BJ (cell line): ENCODE data around the gene ABCC4. TPM values are rescaled to one million over a fixed set of nuclear protein-coding genes. Genes with fewer than 3 reads are reported as not detected.

Source experiments
- CTCF ChIA-PET: fragments of 350-600 bp; formaldehyde crosslinking; extraction: SDS; loops from one replicate; lab custom pipeline; 2021; ENCODE audit warnings: antibody characterized with exemption, inconsistent platforms; lab: Yijun Ruan, JAX
- POLR2A ChIA-PET: fragments of 300-600 bp; sonication (Branson Sonifier 250); formaldehyde crosslinking; extraction: SDS; loops from one replicate; lab custom pipeline; 2021; ENCODE audit warnings: antibody characterized with exemption; lab: Charles Lee
- DNase-seq: peaks from one replicate; pipeline ENCODE4 v3.0.0-alpha.2; 2011; ENCODE audit warnings: low read depth
- H3K27me3 ChIP-seq: 2 replicates; pipeline ENCODE4 v1.6.0; 2011; ENCODE audit warnings: low read length; ENCODE audit not compliant: control insufficient read depth, insufficient read depth
- H3K36me3 ChIP-seq: 2 replicates; pipeline ENCODE4 v1.5.1; 2011; ENCODE audit warnings: low read length; ENCODE audit not compliant: control insufficient read depth, insufficient read depth
- H3K4me3 ChIP-seq: 2 replicates; pipeline ENCODE4 v1.5.1; 2011; ENCODE audit warnings: low read depth, mild to moderate bottlenecking, control low read depth, low read length
- CTCF ChIP-seq: IDR thresholded peaks from 2 replicates; pipeline ENCODE4 v1.5.1; 2011; ENCODE audit warnings: low read depth, mild to moderate bottlenecking, control low read depth, inconsistent platforms, low read length, moderate library complexity; ENCODE audit not compliant: insufficient read depth
- polyA plus RNA-seq: library from polyadenylated mRNA; depleted of rRNA; stranded (reverse); fragments of >200 nt; gene quantifications from 2 replicates; pipeline ENCODE4 v1.2.3, GENCODE V29; 2011

ABCC4 gene
- polyA plus RNA-seq, 1 experiment = 11.2 TPM

- Histone ChIP-seq H3K36me3 (0 out of 2 replicates have a peak, but pooled peaks cover 2% of the 10 kb centered on the region), H3K27me3 (no peaks in the 10 kb centered on the region), H3K4me3 (no peak overlapping the region)
- CTCF ChIA-PET = interaction anchor here (0.6 to 3.2 kb wide), 9 partner anchors 19 to 536 kb away, joined by 3 to 27 read pairs (median 3); no protein-coding TSS in a partner anchor
- POLR2A ChIA-PET = no interaction called here
- peak; percentile 41 for TF ChIP-seq CTCF
- DNase-seq = no peak
Observed at GRCh38 chr13:95156208-95156607, 145.0 kb downstream of the ABCC4 start.

GRCh38 chr13:95155504-95155903 lies 145.7 kb downstream of the ABCC4 start:
- CTCF ChIA-PET = interaction anchor here (0.6 to 3.2 kb wide), 8 partner anchors 10 to 535 kb away, joined by 3 to 27 read pairs (median 3); no protein-coding TSS in a partner anchor
- DNase-seq = no peak
- Histone ChIP-seq H3K36me3 (0 out of 2 replicates have a peak, but pooled peaks cover 2% of the 10 kb centered on the region), H3K4me3 (no peak overlapping the region), H3K27me3 (no peaks in the 10 kb centered on the region)
- POLR2A ChIA-PET = no interaction called here
- TF ChIP-seq CTCF = no peak

- no peak for DNase-seq
- TF ChIP-seq CTCF = no peak
- no peaks in the 10 kb centered on the region for H3K27me3 ChIP-seq
- POLR2A ChIA-PET = no interaction called here
- H3K36me3 ChIP-seq = 0 out of 2 replicates have a peak, but pooled peaks cover under 1% of the 10 kb centered on the region
- CTCF ChIA-PET = interaction anchor here (1.1 to 3.2 kb wide), 6 partner anchors 8 to 535 kb away, joined by 3 to 27 read pairs (median 4); no protein-coding TSS in a partner anchor
- H3K4me3 ChIP-seq = no peak overlapping the region
Observed at GRCh38 chr13:95155093-95155492, 146.2 kb downstream of the ABCC4 start.

GRCh38 chr13:95154413-95154886 lies 146.8 kb downstream of the ABCC4 start:
- no peak for DNase-seq
- Histone ChIP-seq H3K36me3 (no peaks in the 10 kb centered on the region), H3K27me3 (no peaks in the 10 kb centered on the region), H3K4me3 (no peak overlapping the region)
- no peak for TF ChIP-seq CTCF
- ChIA-PET POLR2A (no interaction called here), CTCF (interaction anchor here (0.6 to 3.2 kb wide), 8 partner anchors 9 to 534 kb away, joined by 3 to 27 read pairs (median 4); no protein-coding TSS in a partner anchor)

- ChIA-PET CTCF (interaction anchor here (0.7 to 1.6 kb wide), 5 partner anchors 10 to 482 kb away, joined by 3 to 5 read pairs (median 3); no protein-coding TSS in a partner anchor), POLR2A (no interaction called here)
- H3K27me3 ChIP-seq = no peaks in the 10 kb centered on the region
- no peak overlapping the region for H3K4me3 ChIP-seq
- DNase-seq = no peak
- no peak for TF ChIP-seq CTCF
- no peaks in the 10 kb centered on the region for H3K36me3 ChIP-seq
Observed at GRCh38 chr13:95153647-95154412, 147.4 kb downstream of the ABCC4 start.
